NB4 (cell line): Measurements from ENCODE around the gene TBC1D22A.

Experiments used
- MYC ChIP-seq: IDR thresholded peaks from 2 replicates; pipeline ENCODE4 v1.6.1; 2011; ENCODE audit warnings: low read depth, low read length
- POLR2A ChIP-seq: IDR thresholded peaks from 2 replicates; pipeline ENCODE4 v1.6.1; 2011; ENCODE audit warnings: mild to moderate bottlenecking; ENCODE audit not compliant: insufficient read length; ENCODE audit errors: extremely low read depth
- TF ChIP-seq, protein P1 (sequence below): IDR thresholded peaks from one replicate; pipeline ENCODE4 v1.5.1; 2012; ENCODE audit warnings: low read depth, low read length

DNA sequence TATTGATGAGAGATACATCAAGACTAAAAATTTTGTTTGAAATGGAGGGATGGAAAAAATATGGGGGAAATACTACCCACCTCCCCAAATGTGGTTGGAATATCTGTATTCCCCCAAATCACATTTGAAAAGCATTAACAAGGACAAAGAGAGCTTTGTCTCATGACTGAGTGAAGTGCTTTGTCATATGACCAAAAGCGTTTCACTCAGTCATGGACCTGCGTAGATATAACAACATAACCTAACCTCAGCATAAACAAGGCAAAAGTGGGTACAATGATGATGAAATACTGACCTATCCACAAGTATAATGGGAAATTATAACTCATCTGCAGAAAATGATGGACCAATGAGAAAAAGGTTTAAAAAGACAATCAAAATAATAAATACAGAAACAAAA lies 418.3 kb downstream of the TBC1D22A start:
- TF ChIP-seq, protein P1, sequence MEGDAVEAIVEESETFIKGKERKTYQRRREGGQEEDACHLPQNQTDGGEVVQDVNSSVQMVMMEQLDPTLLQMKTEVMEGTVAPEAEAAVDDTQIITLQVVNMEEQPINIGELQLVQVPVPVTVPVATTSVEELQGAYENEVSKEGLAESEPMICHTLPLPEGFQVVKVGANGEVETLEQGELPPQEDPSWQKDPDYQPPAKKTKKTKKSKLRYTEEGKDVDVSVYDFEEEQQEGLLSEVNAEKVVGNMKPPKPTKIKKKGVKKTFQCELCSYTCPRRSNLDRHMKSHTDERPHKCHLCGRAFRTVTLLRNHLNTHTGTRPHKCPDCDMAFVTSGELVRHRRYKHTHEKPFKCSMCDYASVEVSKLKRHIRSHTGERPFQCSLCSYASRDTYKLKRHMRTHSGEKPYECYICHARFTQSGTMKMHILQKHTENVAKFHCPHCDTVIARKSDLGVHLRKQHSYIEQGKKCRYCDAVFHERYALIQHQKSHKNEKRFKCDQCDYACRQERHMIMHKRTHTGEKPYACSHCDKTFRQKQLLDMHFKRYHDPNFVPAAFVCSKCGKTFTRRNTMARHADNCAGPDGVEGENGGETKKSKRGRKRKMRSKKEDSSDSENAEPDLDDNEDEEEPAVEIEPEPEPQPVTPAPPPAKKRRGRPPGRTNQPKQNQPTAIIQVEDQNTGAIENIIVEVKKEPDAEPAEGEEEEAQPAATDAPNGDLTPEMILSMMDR, result no peak
- no peak for TF ChIP-seq POLR2A
- no peak for TF ChIP-seq MYC
